Astrocyte (in vitro differentiated cells and primary cell): ENCODE measurements around the gene RIPK1. TPM values are rescaled to one million over a fixed set of nuclear protein-coding genes. Genes with fewer than 3 reads are reported as not detected.
A peak's percentile ranks its signal among the peaks of the same experiment; 100 is the strongest.
"Not testable (repeated sequence)": the region's sequence is repeated elsewhere in the genome, so short reads cannot be mapped to it uniquely, and the experiment has no call there.

Experiments
- DNase-seq: peaks from one replicate; pipeline ENCODE4 v3.0.0-alpha.2; 2010; ENCODE audit warnings: low read depth
- FAIRE-seq: peaks from 2 replicates; lab custom pipeline; 2011; peaks lifted over from hg19 to GRCh38; lab: Jason Lieb, UNC
- H2AFZ ChIP-seq: 2 replicates; pipeline ENCODE4 v1.6.0; 2012; ENCODE audit warnings: low read depth, low read length, inconsistent platforms
- H3K27ac ChIP-seq: 2 replicates; pipeline ENCODE4 v1.5.1; 2011; ENCODE audit warnings: low read depth, low read length, inconsistent platforms
- H3K27me3 ChIP-seq: 2 replicates; pipeline ENCODE4 v1.6.0; 2011; ENCODE audit warnings: low read length, inconsistent platforms; ENCODE audit not compliant: insufficient read depth
- H3K36me3 ChIP-seq: 2 replicates; pipeline ENCODE4 v1.5.1; 2011; ENCODE audit warnings: low read length, inconsistent platforms; ENCODE audit not compliant: insufficient read depth
- H3K4me1 ChIP-seq: 2 replicates; pipeline ENCODE4 v1.5.1; 2011; ENCODE audit warnings: low read length, inconsistent platforms; ENCODE audit not compliant: insufficient read depth
- H3K4me2 ChIP-seq: 2 replicates; pipeline ENCODE4 v1.6.0; 2012; ENCODE audit warnings: low read length, inconsistent platforms
- H3K4me3 ChIP-seq: 2 replicates; pipeline ENCODE4 v1.5.1; 2011; ENCODE audit warnings: low read depth, mild to moderate bottlenecking, low read length, inconsistent platforms; ENCODE audit not compliant: insufficient read depth
- H3K79me2 ChIP-seq: 2 replicates; pipeline ENCODE4 v1.6.0; 2012; ENCODE audit warnings: mild to moderate bottlenecking, low read length, inconsistent platforms; ENCODE audit not compliant: insufficient read depth
- H3K9ac ChIP-seq: 2 replicates; pipeline ENCODE4 v1.6.0; 2012; ENCODE audit warnings: mild to moderate bottlenecking, low read length, inconsistent platforms
- H3K9me3 ChIP-seq: 2 replicates; pipeline ENCODE4 v1.5.1; 2012; ENCODE audit warnings: low read depth, mild to moderate bottlenecking, low read length, inconsistent platforms; ENCODE audit not compliant: insufficient read depth
- H4K20me1 ChIP-seq: 2 replicates; pipeline ENCODE4 v1.6.0; 2012; ENCODE audit warnings: low read length, inconsistent platforms; ENCODE audit not compliant: insufficient read depth
- H3K27ac Mint-ChIP-seq: one replicate; pipeline ENCODE4 v1.8.0; 2021; ENCODE audit warnings: mild to moderate bottlenecking, mixed read lengths; ENCODE audit not compliant: unreplicated experiment
- H3K27me3 Mint-ChIP-seq: one replicate; pipeline ENCODE4 v1.8.0; 2021; ENCODE audit warnings: low read depth, mixed read lengths; ENCODE audit not compliant: unreplicated experiment
- H3K36me3 Mint-ChIP-seq: one replicate; pipeline ENCODE4 v1.8.0; 2021; ENCODE audit warnings: low read depth, mixed read lengths; ENCODE audit not compliant: unreplicated experiment
- H3K4me1 Mint-ChIP-seq: one replicate; pipeline ENCODE4 v1.8.0; 2021; ENCODE audit warnings: low read depth, mixed read lengths; ENCODE audit not compliant: unreplicated experiment
- H3K4me3 Mint-ChIP-seq: one replicate; pipeline ENCODE4 v1.8.0; 2021; ENCODE audit warnings: mild to moderate bottlenecking, moderate library complexity, mixed read lengths; ENCODE audit not compliant: unreplicated experiment
- H3K9me3 Mint-ChIP-seq: one replicate; pipeline ENCODE4 v1.8.0; 2021; ENCODE audit warnings: mild to moderate bottlenecking, mixed read lengths; ENCODE audit not compliant: unreplicated experiment
- EZH2 ChIP-seq: IDR thresholded peaks from 2 replicates; pipeline ENCODE4 v1.6.1; 2012; ENCODE audit warnings: mild to moderate bottlenecking, low read length, inconsistent platforms; ENCODE audit not compliant: insufficient read depth
- total RNA-seq: library from RNA; stranded (reverse); gene quantifications from 2 replicates; pipeline ENCODE4 v1.2.1, GENCODE V29; 2021
- TF ChIP-seq, protein P1 (sequence below): IDR thresholded peaks from 2 replicates; pipeline ENCODE4 v1.5.1; 2011; ENCODE audit warnings: low read depth, mild to moderate bottlenecking, inconsistent platforms, low read length, moderate library complexity; ENCODE audit not compliant: insufficient read depth

The RIPK1 gene
- total RNA-seq, 1 donor from 2014 or later, result 21.9 TPM

DNA sequence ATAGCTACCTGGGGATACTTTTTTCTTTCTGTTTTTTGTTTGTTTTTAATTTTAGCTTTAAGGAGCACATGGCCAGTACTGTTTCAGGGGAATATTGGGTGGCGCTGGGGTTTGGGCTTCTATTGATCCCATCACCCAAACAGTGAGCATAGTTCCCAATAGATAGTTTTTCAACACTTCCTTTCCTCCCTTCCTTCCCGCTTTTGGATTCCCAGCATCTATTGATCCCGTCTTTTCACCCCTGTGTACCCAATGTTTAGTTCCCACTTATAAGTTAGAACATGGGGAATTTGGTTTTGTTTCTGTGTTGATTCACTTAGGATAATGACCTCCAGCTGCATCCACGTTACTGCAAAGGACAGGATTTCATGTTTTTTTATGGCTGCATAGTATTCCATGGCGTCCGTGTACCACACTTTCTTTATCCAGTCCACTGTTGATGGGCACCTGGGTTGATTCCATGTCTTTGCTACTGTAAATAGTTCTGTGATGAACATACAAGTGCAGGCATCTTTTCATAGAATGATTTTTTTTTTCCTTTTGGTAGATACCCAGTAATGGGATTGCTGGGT lies 48.5 kb upstream of the RIPK1 start:
- H3K4me1 Mint-ChIP-seq, result peaks cover 17% of the 10 kb centered on the region
- Histone ChIP-seq H3K36me3 (peaks cover 2% of the 10 kb centered on the region), H3K27me3 (no peaks in the 10 kb centered on the region), H3K4me1 (peaks cover 17% of the 10 kb centered on the region), H3K9me3 (no peaks in the 10 kb centered on the region), H4K20me1 (no peaks in the 10 kb centered on the region), H3K4me2 (no peak overlapping the region), H3K4me3 (no peak overlapping the region), H3K27ac (no peak overlapping the region), H2AFZ (no peak overlapping the region), H3K79me2 (peaks cover 9% of the 10 kb centered on the region), H3K9ac (no peak overlapping the region)
- peaks cover 23% of the 10 kb centered on the region for H3K36me3 Mint-ChIP-seq
- TF ChIP-seq, protein P1, sequence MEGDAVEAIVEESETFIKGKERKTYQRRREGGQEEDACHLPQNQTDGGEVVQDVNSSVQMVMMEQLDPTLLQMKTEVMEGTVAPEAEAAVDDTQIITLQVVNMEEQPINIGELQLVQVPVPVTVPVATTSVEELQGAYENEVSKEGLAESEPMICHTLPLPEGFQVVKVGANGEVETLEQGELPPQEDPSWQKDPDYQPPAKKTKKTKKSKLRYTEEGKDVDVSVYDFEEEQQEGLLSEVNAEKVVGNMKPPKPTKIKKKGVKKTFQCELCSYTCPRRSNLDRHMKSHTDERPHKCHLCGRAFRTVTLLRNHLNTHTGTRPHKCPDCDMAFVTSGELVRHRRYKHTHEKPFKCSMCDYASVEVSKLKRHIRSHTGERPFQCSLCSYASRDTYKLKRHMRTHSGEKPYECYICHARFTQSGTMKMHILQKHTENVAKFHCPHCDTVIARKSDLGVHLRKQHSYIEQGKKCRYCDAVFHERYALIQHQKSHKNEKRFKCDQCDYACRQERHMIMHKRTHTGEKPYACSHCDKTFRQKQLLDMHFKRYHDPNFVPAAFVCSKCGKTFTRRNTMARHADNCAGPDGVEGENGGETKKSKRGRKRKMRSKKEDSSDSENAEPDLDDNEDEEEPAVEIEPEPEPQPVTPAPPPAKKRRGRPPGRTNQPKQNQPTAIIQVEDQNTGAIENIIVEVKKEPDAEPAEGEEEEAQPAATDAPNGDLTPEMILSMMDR, result no peak
- no peak for TF ChIP-seq EZH2
- no peaks in the 10 kb centered on the region for H3K27me3 Mint-ChIP-seq
- DNase-seq, result no peak
- H3K4me3 Mint-ChIP-seq, result no peak overlapping the region
- H3K9me3 Mint-ChIP-seq, result no peaks in the 10 kb centered on the region
- no peak for FAIRE-seq
- H3K27ac Mint-ChIP-seq, result no peak overlapping the region

DNA sequence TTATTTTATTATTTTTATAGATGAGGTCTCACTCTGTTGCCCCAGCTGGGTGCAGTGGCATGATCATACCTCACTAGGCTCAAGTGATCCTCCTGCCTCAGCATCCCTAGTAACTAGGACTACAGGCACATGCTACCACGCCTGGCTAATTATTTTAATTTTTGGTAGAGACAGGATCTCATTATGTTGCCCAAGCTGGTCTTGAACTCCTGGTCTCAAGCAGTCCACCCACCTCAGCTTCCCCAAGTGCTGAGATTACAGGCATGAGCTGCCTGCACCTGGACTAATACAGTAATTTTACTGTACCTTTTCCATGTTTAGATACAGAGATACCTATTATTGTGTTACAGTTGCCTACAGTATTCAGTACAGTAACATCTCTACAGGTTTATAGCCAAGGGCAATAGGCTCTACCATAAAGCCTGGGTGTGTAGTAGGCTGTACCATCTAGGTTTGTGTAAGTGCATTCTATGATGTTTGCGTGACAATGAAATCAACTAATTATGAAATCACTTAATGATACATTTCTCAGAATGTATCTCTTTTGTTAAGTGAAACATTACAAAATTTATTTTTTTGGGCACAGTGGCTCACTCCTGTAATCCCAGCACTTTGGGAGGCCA lies 47.2 kb upstream of the RIPK1 start:
- H3K27ac Mint-ChIP-seq, result not testable (repeated sequence)
- peaks cover 17% of the 10 kb centered on the region for H3K4me1 Mint-ChIP-seq

DNA sequence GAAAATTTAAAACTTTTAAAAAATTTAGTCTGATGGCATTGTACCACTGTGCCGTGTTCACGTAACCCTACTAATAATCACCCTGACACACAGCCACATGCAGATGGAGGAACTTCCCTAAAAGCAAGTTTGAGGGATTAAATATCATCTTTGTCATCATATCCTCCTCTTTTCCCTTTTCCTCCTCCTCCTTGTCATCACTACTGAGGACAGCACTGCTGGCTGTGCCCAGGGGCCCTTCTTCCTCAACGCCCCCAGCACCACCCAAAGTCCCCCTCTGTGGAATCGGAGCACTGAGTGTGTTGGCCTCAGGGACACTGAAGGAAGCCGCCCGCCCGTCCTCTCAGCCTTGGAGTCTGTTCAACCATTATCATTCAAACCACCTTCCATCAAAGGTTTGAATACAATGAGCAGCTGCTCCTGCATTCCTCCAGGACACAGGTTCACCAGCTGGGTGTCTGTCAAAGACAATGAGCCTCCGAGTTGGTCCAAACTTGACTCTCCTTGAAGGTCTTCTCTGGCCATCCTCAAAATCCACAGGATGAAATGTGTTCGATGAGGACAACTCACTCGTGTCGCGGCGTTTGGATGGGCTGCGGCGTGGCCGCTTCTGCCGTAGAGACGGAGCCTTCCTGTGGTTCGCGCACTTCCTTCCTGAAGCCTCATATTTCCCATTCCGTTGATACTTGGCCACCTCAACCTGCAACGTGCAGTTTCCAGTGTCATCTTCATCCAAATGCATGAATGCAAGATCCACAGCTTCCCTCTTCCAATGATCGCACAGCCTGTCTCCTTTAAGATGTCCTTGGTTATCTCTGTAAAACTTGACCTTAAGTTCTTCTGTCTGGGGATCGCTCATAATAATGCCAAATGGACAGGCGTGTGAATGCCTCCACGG lies 45.3 kb upstream of the RIPK1 start:
- Mint-ChIP-seq H3K36me3 (peaks cover 13% of the 10 kb centered on the region), H3K4me3 (peak overlapping the region; percentile 61), H3K4me1 (peaks cover 25% of the 10 kb centered on the region), H3K27ac (peak overlapping the region; percentile 88), H3K27me3 (peaks cover 2% of the 10 kb centered on the region), H3K9me3 (peaks cover 2% of the 10 kb centered on the region)
- H3K27ac ChIP-seq, result peak overlapping the region; percentile 51
- H3K79me2 ChIP-seq, result peaks cover 9% of the 10 kb centered on the region
- H3K9me3 ChIP-seq, result no peaks in the 10 kb centered on the region
- no peaks in the 10 kb centered on the region for H3K36me3 ChIP-seq
- TF ChIP-seq, protein P1, result no peak
- no peak for TF ChIP-seq EZH2
- DNase-seq (no peak), FAIRE-seq (no peak)
- H3K4me2 ChIP-seq, result peak overlapping the region; percentile 79
- peak overlapping the region; percentile 46 for H3K4me3 ChIP-seq
- H3K9ac ChIP-seq, result peak overlapping the region; percentile 56
- H3K27me3 ChIP-seq, result no peaks in the 10 kb centered on the region
- H3K4me1 ChIP-seq, result peaks cover 19% of the 10 kb centered on the region
- H4K20me1 ChIP-seq, result no peaks in the 10 kb centered on the region
- peak overlapping the region; percentile 68 for H2AFZ ChIP-seq

More for the DNA sequence above, 47.2 kb upstream of the RIPK1 start:
- not testable (repeated sequence) for DNase-seq, H4K20me1 ChIP-seq, H3K4me3 Mint-ChIP-seq, H3K79me2 ChIP-seq, H3K9me3 Mint-ChIP-seq, H3K27me3 ChIP-seq, H3K4me3 ChIP-seq, H2AFZ ChIP-seq, H3K27ac ChIP-seq, H3K27me3 Mint-ChIP-seq, H3K9ac ChIP-seq, FAIRE-seq, H3K9me3 ChIP-seq, H3K36me3 ChIP-seq, H3K4me2 ChIP-seq
- H3K4me1 ChIP-seq, result peaks cover 19% of the 10 kb centered on the region
- H3K36me3 Mint-ChIP-seq, result peaks cover 19% of the 10 kb centered on the region
